Sigmoid colon (tissue), 7 donors: ENCODE measurements around the gene TDRD9. TPM values are rescaled to one million over a fixed set of nuclear protein-coding genes. Genes with fewer than 3 reads are reported as not detected.

Source experiments
- DNase-seq: peaks from one replicate; pipeline ENCODE4 v3.0.0-alpha.2; 2019
- H3K27ac ChIP-seq, 4 donors: fragments of 200-600 bp; sonication (generic); one replicate each; pipeline ENCODE4 v1.5.1; 2016 to 2019; ENCODE audit warnings: mild to moderate bottlenecking in 1 of 4
- H3K27me3 ChIP-seq, 3 donors: fragments of 200-600 bp; sonication (generic); one replicate each; pipeline ENCODE4 v1.5.1; 2019; ENCODE audit warnings: mild to moderate bottlenecking in 1 of 3
- H3K36me3 ChIP-seq, 4 donors: fragments of 200-600 bp; sonication (generic); one replicate each; pipeline ENCODE4 v1.5.1; 2016 to 2019
- H3K4me1 ChIP-seq, 4 donors: fragments of 200-600 bp; sonication (generic); one replicate each; pipeline ENCODE4 v1.5.1; 2017 to 2019
- H3K4me3 ChIP-seq, 4 donors: fragments of 200-600 bp; sonication (generic); one replicate each; pipeline ENCODE4 v1.5.1; 2017 to 2019; ENCODE audit warnings: mild to moderate bottlenecking in 2 of 4, moderate library complexity in 1 of 4
- H3K9me3 ChIP-seq, 4 donors: fragments of 200-600 bp in 3 of 4; sonication (generic) in 3 of 4; one replicate each; pipeline versions ENCODE4 v1.5.1 to v1.6.1; 2013 to 2019
- EP300 ChIP-seq, 4 donors: sonication (generic); formaldehyde crosslinking; IDR thresholded peaks; one replicate each; pipeline ENCODE4 v1.6.1; 2017; ENCODE audit warnings: antibody characterized with exemption in 4 of 4
- POLR2A ChIP-seq, 2 donors: fragments of 450-650 bp; IDR thresholded peaks; one replicate each; pipeline ENCODE4 v1.6.1; 2016; ENCODE audit warnings: antibody characterized with exemption in 2 of 2, mild to moderate bottlenecking in 2 of 2, moderate library complexity in 2 of 2
- POLR2AphosphoS5 ChIP-seq, 4 donors: sonication (generic); formaldehyde crosslinking; IDR thresholded peaks; one replicate each; pipeline ENCODE4 v1.6.1; 2017; ENCODE audit warnings: antibody characterized with exemption in 4 of 4
- WGBS, 2 donors: extraction: QIAGEN DNeasy Blood & Tissue Kit; methylation state at CpG; one replicate each; pipeline ENCODE4 v1.1.7; 2013; 5-methylcytosine and 5-hydroxymethylcytosine counted together
- intact Hi-C: fragments of 100-400 bp; cut with DNase I; formaldehyde crosslinking; loops from one replicate; pipeline ENCODE4 v1.15.1; 2023
- polyA plus RNA-seq, 3 donors: library from polyadenylated mRNA; stranded (reverse); fragments of 200-250 nt; gene quantifications; one replicate each; pipeline ENCODE4 v1.2.3, GENCODE V29; 2013
- total RNA-seq, 4 donors: library from RNA; depleted of rRNA; stranded (reverse); fragments of >200 nt; gene quantifications; one replicate each; pipeline ENCODE4 v1.1.0, GENCODE V29; 2016
- TF ChIP-seq, protein P1 (sequence below), 4 experiments: fragments of 450-650 bp in 3 of 4; fragments of 200-600 bp in 1 of 4; IDR thresholded peaks; one replicate each; pipeline ENCODE4 v1.5.1; 2016 to 2019; ENCODE audit warnings: antibody characterized with exemption in 4 of 4, mild to moderate bottlenecking in 3 of 4, moderate library complexity in 2 of 4
- donor health status: healthy with polysubstance abuse.
- donor health status: Bipolar disorder and iron deficiency.
- donor health status: healthy.

The TDRD9 gene
- total and polyA plus RNA-seq, 7 donors: 0.58 to 4.6 (median 1.2) TPM

DNA sequence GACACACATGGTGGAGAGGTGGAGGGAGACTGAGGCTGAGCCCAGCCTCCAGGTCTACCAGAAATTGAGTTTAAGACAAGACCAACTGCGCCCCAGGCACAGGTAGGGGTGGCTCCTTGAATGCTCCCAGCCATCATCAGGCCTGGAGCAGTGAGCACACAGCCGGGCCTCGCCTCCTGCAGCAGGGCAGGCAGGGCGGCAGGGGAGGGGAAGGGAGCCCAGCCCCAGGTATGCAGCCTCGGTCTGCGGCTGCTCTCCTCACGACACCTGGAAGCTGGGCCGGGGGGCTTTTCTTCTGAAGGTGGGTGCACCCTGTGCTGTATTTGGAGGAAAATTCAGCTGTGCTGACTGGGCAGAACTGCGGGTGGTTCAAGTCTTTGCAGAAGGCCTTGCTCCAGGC is 29.5 kb upstream of the TDRD9 start:
- whole genome bisulfite sequencing, 2 donors: 31 to 75% methylated on average over 9 of the region's 9 CpGs
- H3K9me3 ChIP-seq: no peaks in the 10 kb centered on the region
- DNase-seq: no peak
- no peak for TF ChIP-seq POLR2A (IDR thresholded peaks at IDR 0.05)
- no peak for TF ChIP-seq EP300 (IDR thresholded peaks at IDR 0.05)
- no peak overlapping the region for H3K27ac ChIP-seq
- peaks cover 0 to 16% (median 4%) of the 10 kb centered on the region in 4 donors for H3K4me1 ChIP-seq
- no peak overlapping the region for H3K4me3 ChIP-seq
- no peaks in the 10 kb centered on the region for H3K36me3 ChIP-seq
- H3K27me3 ChIP-seq: no peaks in the 10 kb centered on the region
- intact Hi-C loops: no loop called here

GRCh38 chr14:103899316-103899715 is 28.9 kb upstream of the TDRD9 start:
- Histone ChIP-seq H3K27me3 (no peaks in the 10 kb centered on the region), H3K4me1 (peaks cover 0 to 16% (median 4%) of the 10 kb centered on the region in 4 donors), H3K4me3 (no peak overlapping the region), H3K36me3 (no peaks in the 10 kb centered on the region), H3K9me3 (no peaks in the 10 kb centered on the region), H3K27ac (no peak overlapping the region)
- intact Hi-C loops: no loop called here
- TF ChIP-seq, protein P1, sequence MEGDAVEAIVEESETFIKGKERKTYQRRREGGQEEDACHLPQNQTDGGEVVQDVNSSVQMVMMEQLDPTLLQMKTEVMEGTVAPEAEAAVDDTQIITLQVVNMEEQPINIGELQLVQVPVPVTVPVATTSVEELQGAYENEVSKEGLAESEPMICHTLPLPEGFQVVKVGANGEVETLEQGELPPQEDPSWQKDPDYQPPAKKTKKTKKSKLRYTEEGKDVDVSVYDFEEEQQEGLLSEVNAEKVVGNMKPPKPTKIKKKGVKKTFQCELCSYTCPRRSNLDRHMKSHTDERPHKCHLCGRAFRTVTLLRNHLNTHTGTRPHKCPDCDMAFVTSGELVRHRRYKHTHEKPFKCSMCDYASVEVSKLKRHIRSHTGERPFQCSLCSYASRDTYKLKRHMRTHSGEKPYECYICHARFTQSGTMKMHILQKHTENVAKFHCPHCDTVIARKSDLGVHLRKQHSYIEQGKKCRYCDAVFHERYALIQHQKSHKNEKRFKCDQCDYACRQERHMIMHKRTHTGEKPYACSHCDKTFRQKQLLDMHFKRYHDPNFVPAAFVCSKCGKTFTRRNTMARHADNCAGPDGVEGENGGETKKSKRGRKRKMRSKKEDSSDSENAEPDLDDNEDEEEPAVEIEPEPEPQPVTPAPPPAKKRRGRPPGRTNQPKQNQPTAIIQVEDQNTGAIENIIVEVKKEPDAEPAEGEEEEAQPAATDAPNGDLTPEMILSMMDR (IDR thresholded peaks at IDR 0.05): no peak
- TF ChIP-seq POLR2AphosphoS5 (IDR thresholded peaks at IDR 0.05): no peak
- no peak for TF ChIP-seq POLR2A (IDR thresholded peaks at IDR 0.05)
- no peak for TF ChIP-seq EP300 (IDR thresholded peaks at IDR 0.05)
- DNase-seq: no peak
- WGBS, 2 donors: 64 to 68% methylated on average over 13 of the region's 13 CpGs

DNA sequence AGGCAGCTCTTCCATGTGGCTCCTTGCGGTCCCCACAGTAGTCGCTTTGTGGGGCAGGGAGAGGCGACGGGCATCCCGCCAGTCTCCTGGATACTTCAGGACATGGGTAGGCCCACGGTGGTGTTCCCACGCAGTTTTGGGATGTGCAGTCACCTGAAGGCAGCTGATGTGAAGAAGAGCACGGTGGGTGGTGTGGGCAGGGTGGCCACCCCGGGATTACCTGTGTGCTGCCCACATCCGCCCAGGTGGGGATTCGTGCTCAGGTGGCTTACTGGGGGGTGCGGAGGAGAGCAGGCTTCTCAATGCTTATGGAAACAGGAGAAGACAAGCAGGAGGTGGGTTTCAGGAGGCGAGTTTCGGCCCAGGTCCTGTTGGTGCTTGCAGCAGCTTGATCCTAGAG is 28.4 kb upstream of the TDRD9 start:
- WGBS, 2 donors: 94 to 95% methylated on average over 14 of the region's 14 CpGs
- Histone ChIP-seq H3K9me3 (no peaks in the 10 kb centered on the region), H3K36me3 (no peaks in the 10 kb centered on the region), H3K4me1 (peaks cover 0 to 16% (median 4%) of the 10 kb centered on the region in 4 donors), H3K27me3 (no peaks in the 10 kb centered on the region), H3K27ac (no peak overlapping the region), H3K4me3 (no peak overlapping the region)
- intact Hi-C loops: no loop called here
- DNase-seq: no peak
- TF ChIP-seq POLR2A (IDR thresholded peaks at IDR 0.05) (no peak), POLR2AphosphoS5 (IDR thresholded peaks at IDR 0.05) (no peak), EP300 (IDR thresholded peaks at IDR 0.05) (no peak)
- TF ChIP-seq, protein P1 (IDR thresholded peaks at IDR 0.05): no peak

DNA sequence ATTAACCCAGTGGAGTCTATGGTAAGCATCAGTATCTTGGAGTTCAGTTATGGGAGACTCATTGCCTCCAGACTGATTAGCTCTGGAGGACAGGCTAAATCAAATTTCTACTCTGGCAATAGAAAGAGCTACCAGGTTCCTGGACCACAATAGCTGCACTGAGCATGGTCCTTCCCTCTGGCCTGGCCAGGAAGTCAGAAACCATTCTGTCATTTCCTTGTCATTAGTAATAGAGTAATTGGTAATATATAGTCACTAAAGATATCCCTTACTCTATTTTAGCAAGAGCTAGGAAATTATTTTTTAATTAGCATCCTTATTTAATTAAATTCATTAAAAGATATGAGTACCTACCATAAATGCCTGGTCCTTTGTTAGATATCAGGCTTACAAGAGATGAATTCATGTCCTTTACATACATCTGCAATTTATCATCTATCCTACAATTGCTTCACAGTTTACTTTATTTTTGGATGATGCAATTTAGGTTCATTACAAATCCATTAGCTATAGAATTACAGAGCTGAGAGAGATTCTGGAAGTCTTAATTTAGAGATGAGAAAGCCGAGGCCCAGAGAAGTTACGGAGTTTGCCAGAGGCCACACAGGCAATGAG is 23.7 kb upstream of the TDRD9 start:
- TF ChIP-seq POLR2AphosphoS5 (IDR thresholded peaks at IDR 0.05) (no peak), POLR2A (IDR thresholded peaks at IDR 0.05) (no peak), EP300 (IDR thresholded peaks at IDR 0.05) (no peak)
- TF ChIP-seq, protein P1 (IDR thresholded peaks at IDR 0.05): no peak
- intact Hi-C loops: no loop called here
- 95% methylated on average over 2 of the region's 2 CpGs for WGBS, 2 donors
- peaks cover 0 to 5% (median 0%) of the 10 kb centered on the region in 4 donors for H3K4me1 ChIP-seq
- H3K9me3 ChIP-seq: no peaks in the 10 kb centered on the region
- no peak for DNase-seq
- no peak overlapping the region for H3K27ac ChIP-seq
- no peaks in the 10 kb centered on the region for H3K27me3 ChIP-seq
- H3K36me3 ChIP-seq: no peaks in the 10 kb centered on the region
- H3K4me3 ChIP-seq: no peak overlapping the region

DNA sequence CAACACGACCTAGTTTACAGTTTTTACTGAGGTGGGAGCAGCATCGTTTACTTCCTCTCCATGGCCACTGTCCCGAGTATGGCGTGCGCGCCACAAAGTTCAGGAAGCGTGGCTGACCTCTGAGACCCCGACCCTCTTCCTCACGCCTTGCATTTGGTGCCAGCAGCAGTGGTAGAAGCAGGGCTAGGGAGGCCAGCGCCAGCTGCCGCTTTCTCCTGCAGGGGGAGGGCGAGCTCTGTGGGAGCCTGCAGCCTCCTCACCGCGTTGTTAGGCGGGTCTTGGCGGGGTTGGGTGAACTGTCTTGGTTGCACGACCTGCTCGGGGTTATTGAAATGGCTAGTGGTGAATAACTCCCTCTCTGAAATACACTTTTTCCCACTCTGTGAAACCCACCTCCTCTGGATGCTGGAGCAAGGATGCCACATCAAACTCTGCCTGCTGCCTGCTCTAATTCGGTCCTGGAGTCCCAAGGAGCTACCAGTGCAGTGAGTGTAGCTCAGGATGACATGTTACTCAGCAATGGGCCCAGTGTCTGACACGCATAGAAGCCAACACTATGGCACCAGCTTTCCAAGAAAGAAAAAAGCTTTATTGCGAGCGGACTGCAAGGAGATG is 22.3 kb upstream of the TDRD9 start:
- Histone ChIP-seq H3K4me1 (peaks cover 0 to 19% (median 8%) of the 10 kb centered on the region in 4 donors), H3K27me3 (no peaks in the 10 kb centered on the region), H3K9me3 (no peaks in the 10 kb centered on the region), H3K4me3 (no peak overlapping the region), H3K36me3 (peaks cover 0 to under 1% (median 0%) of the 10 kb centered on the region in 4 donors), H3K27ac (no peak overlapping the region)
- TF ChIP-seq POLR2A (IDR thresholded peaks at IDR 0.05) (no peak), POLR2AphosphoS5 (IDR thresholded peaks at IDR 0.05) (no peak), EP300 (IDR thresholded peaks at IDR 0.05) (no peak)
- TF ChIP-seq, protein P1 (IDR thresholded peaks at IDR 0.05): no peak
- no peak for DNase-seq
- intact Hi-C loops: no loop called here
- WGBS, 2 donors: 47 to 77% methylated on average over 22 of the region's 22 CpGs
